Stimulated activated CD8-positive, alpha-beta memory T cell treated with anti-CD3 and anti-CD28 coated beads, Interleukin-4, amount 100 ng/mL, for 1 hour (primary cell): ENCODE measurements around the gene KDM2B.
"Not testable (repeated sequence)": the region's sequence is repeated elsewhere in the genome, so short reads cannot be mapped to it uniquely, and the experiment has no call there.

ENCODE experiments used
- DNase-seq, 2 donors: peaks; one replicate each; pipeline ENCODE4 v3.0.0-alpha.2; 2020; ENCODE audit warnings: low read depth in 2 of 2, low spot score in 1 of 2

The KDM2B gene

GRCh38 chr12:121507984-121508383 is 72.8 kb downstream of the KDM2B start:
- DNase-seq = no peak

DNA sequence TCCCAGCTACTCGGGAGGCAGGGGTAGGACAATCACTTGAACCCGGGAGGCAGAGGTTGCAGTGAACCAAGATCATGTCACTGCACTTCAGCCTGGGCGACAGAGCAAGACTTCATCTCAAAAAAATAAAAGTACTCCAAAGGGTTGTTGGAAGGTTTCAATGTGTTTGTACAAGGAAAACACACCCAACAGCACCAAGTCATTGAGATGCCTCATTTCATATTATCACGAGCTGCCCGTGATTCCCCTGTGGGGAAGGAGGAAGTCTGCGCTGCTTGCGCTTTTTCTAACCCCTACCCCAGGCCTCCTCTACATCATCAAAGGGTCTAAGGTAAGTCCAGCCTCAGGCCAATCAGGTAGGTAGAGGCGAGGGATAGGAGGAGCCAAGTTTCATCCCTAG is 73.6 kb downstream of the KDM2B start:
- DNase-seq = no peak

GRCh38 chr12:121505513-121505912 is 75.3 kb downstream of the KDM2B start:
- DNase-seq = no peak

DNA sequence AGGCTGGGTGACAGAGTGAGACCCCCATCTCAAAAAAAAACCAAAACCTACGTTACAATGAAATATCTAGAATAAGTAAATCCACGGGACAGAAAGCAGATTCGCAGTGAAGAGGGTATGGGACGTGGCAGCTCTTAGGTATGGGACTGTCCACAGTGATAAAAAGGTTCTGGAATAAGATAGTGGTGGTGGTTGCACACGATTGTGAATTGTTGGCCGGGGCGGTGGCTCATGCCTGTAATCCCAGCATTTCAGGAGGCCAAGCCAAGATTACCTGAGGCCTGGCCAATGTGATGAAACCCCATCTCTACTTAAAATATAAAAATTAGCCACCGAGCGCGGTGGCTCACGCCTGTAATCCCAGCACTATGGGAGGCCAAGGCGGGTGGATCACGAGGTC is 76.3 kb downstream of the KDM2B start:
- DNase-seq = no peak

GRCh38 chr12:121503395-121503794 is 77.4 kb downstream of the KDM2B start:
- no peak for DNase-seq

- DNase-seq = no peak
Observed at GRCh38 chr12:121501946-121502345, 78.9 kb downstream of the KDM2B start.

DNA sequence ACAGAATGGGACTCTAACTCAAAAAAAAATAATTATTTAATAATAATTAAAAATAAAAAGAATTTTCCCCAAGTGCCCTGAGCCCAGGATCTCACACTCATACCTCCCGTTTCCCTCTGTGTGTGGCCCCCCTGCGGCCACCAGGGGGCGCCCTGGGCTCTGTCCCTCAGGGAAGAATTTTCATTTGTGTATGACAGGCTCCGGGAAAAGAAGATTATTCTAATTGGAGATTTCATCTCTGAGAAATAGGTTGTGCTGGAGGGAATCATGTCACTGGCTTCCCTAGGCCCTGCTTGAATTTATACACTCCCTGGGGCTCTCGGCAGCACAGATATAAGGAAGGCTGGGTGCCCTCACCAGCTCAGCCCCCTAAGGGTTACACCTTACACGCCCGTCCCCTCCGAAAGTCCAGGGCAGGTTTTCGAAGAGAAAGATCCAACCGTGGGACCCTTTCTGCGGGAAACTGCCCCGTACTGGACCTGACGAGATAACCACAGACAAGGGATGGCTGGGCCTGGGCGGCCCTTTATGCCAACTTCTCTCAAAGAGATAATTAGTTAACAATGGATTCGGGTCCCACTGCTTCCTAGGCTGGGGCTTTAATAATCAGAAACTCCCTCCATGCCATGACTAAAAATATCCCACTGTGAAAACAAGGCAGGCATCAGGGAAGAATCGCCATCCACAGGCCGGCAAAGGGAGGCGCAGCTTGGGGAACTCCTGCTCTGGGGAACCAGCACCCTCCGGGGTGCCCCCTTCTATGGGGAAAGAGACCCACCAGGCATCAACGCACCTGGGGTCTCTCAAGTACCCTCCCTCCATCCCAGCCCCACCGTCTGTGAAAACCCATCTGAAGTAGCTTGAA is 80.7 kb downstream of the KDM2B start:
- DNase-seq = peak; percentile 47 to 49

DNA sequence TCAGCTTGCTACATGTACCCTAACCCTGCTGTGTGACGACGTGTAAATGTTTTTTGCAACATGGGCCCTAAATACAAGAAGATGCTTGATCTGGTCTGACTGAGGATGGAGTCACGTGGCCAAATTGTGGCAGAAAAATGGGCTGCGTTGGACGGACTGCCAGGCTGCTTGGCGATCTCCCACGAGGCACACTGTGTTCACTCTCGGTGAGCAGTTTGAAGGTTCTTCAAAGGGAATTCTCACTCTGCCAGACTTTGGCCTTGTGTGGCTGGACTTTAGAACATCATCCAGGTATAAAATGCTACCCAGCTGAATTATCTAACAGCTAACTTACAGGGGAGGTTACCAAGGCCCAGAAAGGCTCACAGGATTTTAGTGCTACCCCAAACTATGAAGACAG is 85.1 kb downstream of the KDM2B start:
- DNase-seq = no peak

DNA sequence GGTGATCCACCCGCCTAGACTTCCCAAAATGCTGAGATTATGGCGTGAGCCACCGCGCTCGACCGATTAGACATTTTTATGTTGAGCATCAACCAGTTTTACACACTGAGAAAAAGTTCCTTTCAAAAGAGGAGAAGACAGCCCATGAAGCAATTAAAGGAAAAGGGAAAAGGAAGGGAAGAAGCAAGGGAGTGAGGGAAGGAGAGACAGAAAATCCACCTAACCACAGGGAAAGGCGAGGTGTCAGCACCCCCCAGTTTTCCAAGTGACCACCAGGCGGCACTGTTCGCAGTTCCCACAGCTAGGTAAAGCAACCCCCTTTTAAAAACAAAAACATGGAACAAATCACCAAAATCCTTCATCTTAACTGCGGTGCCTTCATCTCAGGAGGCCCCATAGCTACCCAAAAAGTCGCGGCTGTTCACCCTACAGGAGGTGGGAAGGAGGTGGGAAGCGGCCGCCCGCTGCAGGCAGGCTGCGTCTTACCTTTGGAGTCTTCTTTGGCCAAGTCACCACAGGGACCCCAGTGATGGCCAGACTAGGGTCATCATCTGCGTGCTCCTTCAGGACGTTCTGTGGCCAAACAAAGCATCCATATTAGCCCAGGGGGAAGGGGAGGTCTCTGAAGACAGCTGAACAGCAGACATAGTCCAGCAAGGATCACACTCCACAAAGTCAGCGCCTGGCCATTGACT is 86.6 kb downstream of the KDM2B start:
- peak; percentile 21 to 28 for DNase-seq

- DNase-seq = no peak
Observed at GRCh38 chr12:121490401-121491281, 90.2 kb downstream of the KDM2B start.

DNA sequence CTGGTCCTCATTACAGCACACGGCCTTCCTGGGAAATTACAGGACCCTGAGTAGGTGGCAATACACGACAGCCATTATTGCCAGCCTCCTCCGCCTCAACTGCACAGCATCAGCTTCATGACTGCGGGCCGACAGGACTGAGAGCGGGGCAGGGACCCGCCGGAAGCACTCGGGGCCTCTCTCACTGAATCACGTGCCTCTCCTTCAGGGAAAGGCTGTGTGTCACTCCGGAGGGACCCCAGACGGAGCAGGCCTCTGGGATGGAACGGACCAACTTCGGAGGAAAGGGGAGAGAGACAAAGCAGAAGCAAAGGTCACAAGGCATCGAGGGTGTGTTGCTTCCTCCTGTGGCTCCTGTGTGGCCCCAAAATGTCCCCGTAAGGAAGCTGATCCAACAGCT is 90.9 kb downstream of the KDM2B start:
- DNase-seq = no peak

DNA sequence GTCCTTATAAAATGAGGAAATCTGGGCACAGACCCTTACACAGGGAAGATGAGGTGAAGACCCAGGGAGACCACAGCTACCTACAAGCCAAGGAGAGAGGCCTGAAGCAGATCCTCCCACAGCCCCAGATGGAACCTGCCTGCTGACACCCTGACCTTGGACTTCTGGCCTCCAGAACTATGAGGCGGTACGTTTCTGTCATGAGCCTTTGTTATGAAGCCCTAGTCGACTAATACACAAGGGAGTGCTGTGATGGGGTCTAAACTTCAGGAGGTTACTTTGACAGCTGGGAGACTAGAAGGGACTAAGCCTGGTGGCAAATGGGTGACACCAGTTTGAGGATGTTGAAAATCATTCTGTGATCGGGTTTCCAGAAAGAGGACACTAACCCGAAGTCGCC is 95.9 kb downstream of the KDM2B start:
- no peak for DNase-seq

- not testable (repeated sequence) for DNase-seq
Observed at GRCh38 chr12:121484564-121484963, 96.3 kb downstream of the KDM2B start.

GRCh38 chr12:121483949-121484348 is 96.9 kb downstream of the KDM2B start:
- no peak for DNase-seq

- DNase-seq = no peak
Observed at GRCh38 chr12:121476477-121476876, 104.3 kb downstream of the KDM2B start.

- DNase-seq = no peak
Observed at GRCh38 chr12:121475279-121475678, 105.5 kb downstream of the KDM2B start.

DNA sequence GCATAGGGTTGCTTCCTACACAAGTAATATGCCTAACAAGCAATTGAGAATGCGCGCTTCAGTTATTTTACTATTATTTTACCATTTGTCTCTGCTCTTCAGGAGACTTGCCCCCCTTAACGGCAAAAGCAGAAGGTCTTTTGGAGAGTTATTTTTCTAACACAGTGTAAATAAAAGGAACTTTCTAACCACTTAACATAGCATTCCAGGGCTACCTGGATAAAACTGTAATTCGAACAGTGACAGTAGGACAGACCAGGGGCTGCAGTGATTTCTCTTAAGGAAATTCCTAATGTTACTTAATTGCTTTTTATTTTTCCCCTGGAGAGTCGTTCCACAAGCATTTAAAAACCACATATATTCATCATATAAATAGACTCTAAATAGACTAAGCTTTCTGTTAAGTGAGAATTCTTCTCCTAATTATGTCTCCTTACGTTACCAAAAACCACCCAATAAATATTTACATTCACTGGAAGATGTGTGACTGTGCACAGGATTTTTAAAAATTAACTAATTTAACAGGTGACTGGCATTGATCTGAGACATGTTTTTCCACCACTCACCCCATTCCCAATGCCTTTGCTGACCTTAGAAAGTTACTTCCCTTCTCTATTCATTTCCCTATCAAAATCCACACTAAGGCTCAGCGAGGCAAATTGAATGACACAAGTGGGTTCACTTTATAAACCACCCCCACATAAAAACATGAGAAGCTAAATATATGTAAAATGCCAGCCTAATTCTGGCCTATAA is 108.5 kb downstream of the KDM2B start:
- DNase-seq = no peak

DNA sequence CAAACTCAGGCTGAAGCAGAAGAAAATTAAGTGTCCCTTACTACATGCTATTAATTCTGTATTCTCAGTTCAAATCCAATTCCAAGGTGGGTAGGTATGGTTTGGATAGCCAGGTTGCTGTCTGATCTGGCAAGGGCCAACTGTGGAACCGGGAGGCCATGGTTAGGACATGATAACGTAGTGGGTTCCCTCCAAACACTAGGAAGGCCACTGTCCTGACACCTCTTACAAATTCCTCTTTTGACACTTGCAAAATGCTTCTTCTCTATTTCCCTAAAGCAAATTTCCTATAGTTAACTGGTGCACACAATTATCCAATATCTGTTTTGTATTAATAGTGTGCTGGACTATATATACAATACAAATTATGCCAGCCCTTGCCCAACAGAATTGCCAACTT is 110.1 kb downstream of the KDM2B start:
- no peak for DNase-seq

GRCh38 chr12:121468499-121468801 is 112.4 kb downstream of the KDM2B start:
- DNase-seq = no peak

GRCh38 chr12:121467638-121468498 is 113.0 kb downstream of the KDM2B start:
- no peak for DNase-seq
